DOHH2 (cell line): Measurements from ENCODE around the gene PHLPP1.

Experiments used
- H3F3A ChIP-seq: fragments of 200-600 bp; sonication (generic), shearing (Covaris generic); 2 replicates; pipeline ENCODE4 v1.6.0; 2016; ENCODE audit warnings: antibody characterized with exemption, mild to moderate bottlenecking; ENCODE audit not compliant: control insufficient read depth, insufficient read depth
- H3K27ac ChIP-seq: fragments of 200-600 bp; sonication (generic); 2 replicates; pipeline ENCODE4 v1.5.1; 2014; ENCODE audit warnings: low read depth, mild to moderate bottlenecking, low read length, moderate library complexity
- H3K27me3 ChIP-seq: fragments of 200-600 bp; sonication (generic); 2 replicates; pipeline ENCODE4 v1.6.1; 2014; ENCODE audit warnings: mild to moderate bottlenecking, low read length, mixed read lengths; ENCODE audit not compliant: control insufficient read depth
- H3K36me3 ChIP-seq: fragments of 200-600 bp; sonication (generic); 2 replicates; pipeline ENCODE4 v1.6.1; 2014; ENCODE audit warnings: mild to moderate bottlenecking, low read length, moderate library complexity, mixed read lengths; ENCODE audit not compliant: control insufficient read depth
- H3K4me1 ChIP-seq: fragments of 200-600 bp; sonication (generic); 2 replicates; pipeline ENCODE4 v1.6.1; 2014; ENCODE audit warnings: mild to moderate bottlenecking, low read length, mixed read lengths; ENCODE audit not compliant: control insufficient read depth
- H3K4me2 ChIP-seq: fragments of 200-600 bp; sonication (generic); 2 replicates; pipeline ENCODE4 v1.6.0; 2014; ENCODE audit warnings: mild to moderate bottlenecking, low read length, moderate library complexity
- H3K4me3 ChIP-seq: fragments of 200-600 bp; sonication (generic); 2 replicates; pipeline ENCODE4 v1.5.1; 2014; ENCODE audit warnings: mild to moderate bottlenecking, low read length, mixed read lengths
- H3K79me2 ChIP-seq: fragments of 200-600 bp; sonication (generic); 2 replicates; pipeline ENCODE4 v1.6.1; 2014; ENCODE audit warnings: mild to moderate bottlenecking, low read length, mixed read lengths; ENCODE audit not compliant: control insufficient read depth
- H3K9me2 ChIP-seq: fragments of 200-600 bp; sonication (generic); replicated peaks from 2 replicates; pipeline ENCODE4 v1.6.1; 2014; ENCODE audit warnings: mild to moderate bottlenecking, low read length, mixed read lengths; ENCODE audit not compliant: control insufficient read depth
- H3K9me3 ChIP-seq: fragments of 200-600 bp; sonication (generic); 2 replicates; pipeline ENCODE4 v1.6.1; 2014; ENCODE audit warnings: antibody characterized with exemption, low read length, mixed read lengths; ENCODE audit not compliant: control insufficient read depth, insufficient read depth
- H4K20me1 ChIP-seq: fragments of 200-600 bp; sonication (generic); 2 replicates; pipeline ENCODE4 v1.6.0; 2014; ENCODE audit warnings: low read depth, mild to moderate bottlenecking, antibody characterized with exemption, low read length, moderate library complexity; ENCODE audit not compliant: control insufficient read depth, insufficient read depth
- EZH2phosphoT487 ChIP-seq: fragments of 200-600 bp; sonication (generic); IDR thresholded peaks from 2 replicates; pipeline ENCODE4 v1.6.1; 2017; ENCODE audit warnings: borderline replicate concordance, mild to moderate bottlenecking, antibody characterized with exemption, low read length, moderate library complexity, mixed read lengths
- TF ChIP-seq, protein P1 (sequence below): fragments of 200-600 bp; sonication (generic); IDR thresholded peaks from one replicate; pipeline ENCODE4 v1.5.1; 2014; ENCODE audit warnings: antibody characterized with exemption, mild to moderate bottlenecking, low read depth, low read length; ENCODE audit not compliant: poor library complexity, severe bottlenecking

PHLPP1 gene

DNA sequence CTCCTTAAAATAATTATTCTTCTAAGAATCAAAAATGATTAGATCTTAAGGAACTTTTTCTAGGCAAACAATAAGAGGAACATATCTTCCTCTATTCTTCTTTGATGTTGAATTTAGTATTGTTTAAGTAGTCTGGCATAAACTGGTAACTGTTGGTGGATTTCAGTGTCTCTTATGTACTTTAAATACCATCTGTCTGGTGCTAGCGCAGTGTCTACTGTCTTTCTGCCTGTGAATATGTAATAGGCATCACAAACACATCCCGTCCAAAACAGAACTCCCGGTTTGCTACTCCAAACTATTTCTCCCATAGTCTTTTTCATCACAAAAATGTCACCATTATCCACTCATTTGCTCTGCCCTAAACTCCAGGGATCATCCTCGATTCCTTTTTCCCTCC, 281.7 kb downstream of the PHLPP1 start:
- H3F3A ChIP-seq: no peaks in the 10 kb centered on the region
- H3K4me3 ChIP-seq: no peak overlapping the region
- H3K36me3 ChIP-seq: no peaks in the 10 kb centered on the region
- no peaks in the 10 kb centered on the region for H3K79me2 ChIP-seq
- no peaks in the 10 kb centered on the region for H3K9me3 ChIP-seq
- no peaks in the 10 kb centered on the region for H4K20me1 ChIP-seq
- H3K27me3 ChIP-seq: 0 out of 2 replicates have a peak, but pooled peaks cover 2% of the 10 kb centered on the region
- H3K9me2 ChIP-seq: no peaks in the 10 kb centered on the region
- H3K4me1 ChIP-seq: no peaks in the 10 kb centered on the region
- no peak for TF ChIP-seq EZH2phosphoT487
- TF ChIP-seq, protein P1, sequence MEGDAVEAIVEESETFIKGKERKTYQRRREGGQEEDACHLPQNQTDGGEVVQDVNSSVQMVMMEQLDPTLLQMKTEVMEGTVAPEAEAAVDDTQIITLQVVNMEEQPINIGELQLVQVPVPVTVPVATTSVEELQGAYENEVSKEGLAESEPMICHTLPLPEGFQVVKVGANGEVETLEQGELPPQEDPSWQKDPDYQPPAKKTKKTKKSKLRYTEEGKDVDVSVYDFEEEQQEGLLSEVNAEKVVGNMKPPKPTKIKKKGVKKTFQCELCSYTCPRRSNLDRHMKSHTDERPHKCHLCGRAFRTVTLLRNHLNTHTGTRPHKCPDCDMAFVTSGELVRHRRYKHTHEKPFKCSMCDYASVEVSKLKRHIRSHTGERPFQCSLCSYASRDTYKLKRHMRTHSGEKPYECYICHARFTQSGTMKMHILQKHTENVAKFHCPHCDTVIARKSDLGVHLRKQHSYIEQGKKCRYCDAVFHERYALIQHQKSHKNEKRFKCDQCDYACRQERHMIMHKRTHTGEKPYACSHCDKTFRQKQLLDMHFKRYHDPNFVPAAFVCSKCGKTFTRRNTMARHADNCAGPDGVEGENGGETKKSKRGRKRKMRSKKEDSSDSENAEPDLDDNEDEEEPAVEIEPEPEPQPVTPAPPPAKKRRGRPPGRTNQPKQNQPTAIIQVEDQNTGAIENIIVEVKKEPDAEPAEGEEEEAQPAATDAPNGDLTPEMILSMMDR: no peak
- H3K4me2 ChIP-seq: no peak overlapping the region
- no peak overlapping the region for H3K27ac ChIP-seq

DNA sequence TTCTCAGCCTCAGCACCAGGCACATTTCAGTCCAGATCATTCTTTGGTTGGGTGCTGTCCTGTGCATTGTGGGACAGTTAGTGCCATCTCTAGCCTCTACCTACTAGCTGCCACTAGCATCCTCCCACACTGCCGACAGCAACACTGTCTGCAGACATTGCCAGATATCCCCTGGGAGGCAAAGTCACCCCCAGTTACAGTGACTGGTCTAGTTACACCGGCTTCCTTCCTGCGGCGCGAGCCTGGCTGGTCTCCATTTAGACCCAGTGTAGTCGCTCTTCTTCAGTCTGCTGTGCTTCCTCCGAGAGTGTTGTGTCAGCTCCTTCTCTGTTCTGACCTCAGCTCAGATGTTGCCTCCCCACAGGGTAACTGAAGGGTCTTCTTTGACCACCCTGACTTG, 283.1 kb downstream of the PHLPP1 start:
- H3K4me3 ChIP-seq: no peak overlapping the region
- no peaks in the 10 kb centered on the region for H3F3A ChIP-seq
- H3K9me2 ChIP-seq: no peaks in the 10 kb centered on the region
- 0 out of 2 replicates have a peak, but pooled peaks cover 2% of the 10 kb centered on the region for H3K27me3 ChIP-seq
- H4K20me1 ChIP-seq: no peaks in the 10 kb centered on the region
- H3K79me2 ChIP-seq: no peaks in the 10 kb centered on the region
- no peak overlapping the region for H3K4me2 ChIP-seq
- H3K36me3 ChIP-seq: no peaks in the 10 kb centered on the region
- H3K4me1 ChIP-seq: no peaks in the 10 kb centered on the region
- H3K9me3 ChIP-seq: no peaks in the 10 kb centered on the region
- TF ChIP-seq, protein P1: no peak
- TF ChIP-seq EZH2phosphoT487: no peak
- no peak overlapping the region for H3K27ac ChIP-seq

DNA sequence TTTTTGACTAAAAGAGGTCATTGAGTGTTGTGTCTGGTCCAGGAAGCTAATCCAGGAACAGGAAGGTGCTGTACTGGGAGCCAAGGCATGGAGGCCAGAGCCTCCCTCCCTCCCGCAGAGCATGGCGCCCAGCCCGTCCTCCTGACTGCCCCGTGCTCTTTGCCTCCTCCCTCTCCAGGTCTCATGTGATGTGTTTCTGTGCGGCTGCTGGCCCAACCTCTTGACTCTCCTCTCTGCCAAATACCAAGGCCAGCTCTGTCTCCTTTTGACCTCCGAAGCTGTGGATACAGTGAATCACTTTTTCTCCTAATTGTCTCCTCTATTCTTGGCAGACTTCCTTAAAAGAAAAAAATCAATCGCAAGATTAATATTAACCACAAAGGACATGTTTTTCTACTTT, 284.1 kb downstream of the PHLPP1 start:
- no peaks in the 10 kb centered on the region for H3K4me1 ChIP-seq
- no peak overlapping the region for H3K27ac ChIP-seq
- H3K79me2 ChIP-seq: no peaks in the 10 kb centered on the region
- TF ChIP-seq EZH2phosphoT487: no peak
- TF ChIP-seq, protein P1: no peak
- H3K27me3 ChIP-seq: 0 out of 2 replicates have a peak, but pooled peaks cover 2% of the 10 kb centered on the region
- H3K4me3 ChIP-seq: no peak overlapping the region
- H3K36me3 ChIP-seq: no peaks in the 10 kb centered on the region
- no peaks in the 10 kb centered on the region for H3K9me2 ChIP-seq
- no peak overlapping the region for H3K4me2 ChIP-seq
- no peaks in the 10 kb centered on the region for H4K20me1 ChIP-seq
- H3K9me3 ChIP-seq: no peaks in the 10 kb centered on the region
- H3F3A ChIP-seq: no peaks in the 10 kb centered on the region

DNA sequence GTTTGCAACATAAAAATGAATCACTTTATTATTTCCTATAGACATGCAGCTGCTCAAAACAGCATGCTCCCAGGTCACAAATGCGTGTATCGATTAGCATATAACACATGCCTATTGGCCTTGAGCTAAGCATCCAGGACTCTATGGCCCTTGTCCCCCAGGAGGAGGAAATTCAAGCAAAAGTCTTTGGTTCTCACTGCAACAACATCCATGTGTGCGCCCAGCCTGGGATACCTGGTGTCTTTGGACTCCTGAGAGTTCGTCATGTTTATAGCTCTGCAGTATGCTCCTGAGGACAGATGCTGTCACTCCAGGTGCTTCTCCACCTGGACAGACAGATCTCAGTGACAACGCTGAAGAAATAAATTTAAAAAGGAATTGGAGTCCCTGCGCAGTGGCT, 284.6 kb downstream of the PHLPP1 start:
- Histone ChIP-seq H3F3A (no peaks in the 10 kb centered on the region), H3K27me3 (0 out of 2 replicates have a peak, but pooled peaks cover 2% of the 10 kb centered on the region), H3K4me3 (no peak overlapping the region), H3K4me2 (no peak overlapping the region), H3K4me1 (no peaks in the 10 kb centered on the region), H3K79me2 (no peaks in the 10 kb centered on the region), H3K27ac (no peak overlapping the region), H3K36me3 (no peaks in the 10 kb centered on the region), H4K20me1 (no peaks in the 10 kb centered on the region), H3K9me3 (no peaks in the 10 kb centered on the region), H3K9me2 (no peaks in the 10 kb centered on the region)
- TF ChIP-seq, protein P1: no peak
- no peak for TF ChIP-seq EZH2phosphoT487
